Activated CD4-positive, alpha-beta T cell treated with anti-CD3 and anti-CD28 coated beads for 24 hours (primary cell): Measurements from ENCODE around the gene ARHGEF16.

Experiments
- DNase-seq, 2 donors: peaks; one replicate each; pipeline ENCODE4 v3.0.0-alpha.2; 2020; ENCODE audit warnings: low read depth in 2 of 2

Gene ARHGEF16

GRCh38 chr1:3456964-3457909, 2.8 kb downstream of the ARHGEF16 start:
- DNase-seq, result no peak

- no peak for DNase-seq
Measured at GRCh38 chr1:3457910-3458883, 3.7 kb downstream of the ARHGEF16 start.

- DNase-seq, result no peak
Measured at GRCh38 chr1:3459051-3459908, 4.8 kb downstream of the ARHGEF16 start.

GRCh38 chr1:3459940-3460671, 5.6 kb downstream of the ARHGEF16 start:
- DNase-seq, result no peak

- DNase-seq, result no peak
Measured at GRCh38 chr1:3460672-3461131, 6.2 kb downstream of the ARHGEF16 start.

- no peak for DNase-seq
Measured at GRCh38 chr1:3461238-3461933, 6.9 kb downstream of the ARHGEF16 start.

- DNase-seq, result no peak
Measured at GRCh38 chr1:3461934-3462275, 7.4 kb downstream of the ARHGEF16 start.

GRCh38 chr1:3462356-3463012, 8.0 kb downstream of the ARHGEF16 start:
- DNase-seq, result no peak

GRCh38 chr1:3463013-3463385, 8.5 kb downstream of the ARHGEF16 start:
- no peak for DNase-seq

- no peak for DNase-seq
Measured at GRCh38 chr1:3463408-3463863, 9.0 kb downstream of the ARHGEF16 start.

- no peak for DNase-seq
Measured at GRCh38 chr1:3463891-3464648, 9.6 kb downstream of the ARHGEF16 start.

- no peak for DNase-seq
Measured at GRCh38 chr1:3464649-3465025, 10.2 kb downstream of the ARHGEF16 start.

- no peak for DNase-seq
Measured at GRCh38 chr1:3465091-3465934, 10.8 kb downstream of the ARHGEF16 start.

GRCh38 chr1:3465935-3466321, 11.5 kb downstream of the ARHGEF16 start:
- no peak for DNase-seq

GRCh38 chr1:3466366-3467075, 12.1 kb downstream of the ARHGEF16 start:
- no peak for DNase-seq

GRCh38 chr1:3467096-3468036, 12.9 kb downstream of the ARHGEF16 start:
- no peak for DNase-seq
